Liver (tissue), 9 donors: Measurements from ENCODE around the gene CNNM2. TPM values are rescaled to one million over a fixed set of nuclear protein-coding genes. Genes with fewer than 3 reads are reported as not detected.

Experiments
- DNase-seq: peaks from one replicate; pipeline ENCODE4 v3.0.0-alpha.2; 2017; ENCODE audit warnings: low spot score
- H3K27ac ChIP-seq, 2 donors: one replicate each; pipeline ENCODE4 v1.7.0; 2013; ENCODE audit warnings: inconsistent platforms in 2 of 2, low read length in 2 of 2, control low read depth in 1 of 2, low read depth in 1 of 2, mild to moderate bottlenecking in 1 of 2
- H3K27me3 ChIP-seq, 4 donors: one replicate each; pipeline versions ENCODE4 v1.6.1 to v1.7.0; 2013; ENCODE audit warnings: low read length in 3 of 4, inconsistent platforms in 1 of 4, mild to moderate bottlenecking in 1 of 4, moderate library complexity in 1 of 4; ENCODE audit not compliant: control insufficient read depth in 4 of 4, insufficient read depth in 4 of 4
- H3K36me3 ChIP-seq, 4 donors: one replicate each; pipeline versions ENCODE4 v1.6.1 to v1.7.0; 2013; ENCODE audit warnings: low read length in 3 of 4, mild to moderate bottlenecking in 3 of 4, low read depth in 1 of 4, moderate library complexity in 1 of 4; ENCODE audit not compliant: control insufficient read depth in 4 of 4, insufficient read depth in 3 of 4
- H3K4me1 ChIP-seq, 4 donors: one replicate each; pipeline versions ENCODE4 v1.6.1 to v1.7.0; 2013; ENCODE audit warnings: low read length in 3 of 4, mild to moderate bottlenecking in 3 of 4, moderate library complexity in 1 of 4; ENCODE audit not compliant: control insufficient read depth in 4 of 4, insufficient read depth in 4 of 4
- H3K4me3 ChIP-seq, 3 donors: one replicate each; pipeline versions ENCODE4 v1.6.1 to v1.7.0; 2013; ENCODE audit warnings: low read length in 3 of 3, control low read depth in 1 of 3, low read depth in 1 of 3, mild to moderate bottlenecking in 1 of 3
- H3K9ac ChIP-seq, 2 donors: one replicate each; pipeline ENCODE4 v1.7.0; 2013; ENCODE audit warnings: low read length in 2 of 2, mild to moderate bottlenecking in 2 of 2, moderate library complexity in 2 of 2, control low read depth in 1 of 2, low read depth in 1 of 2
- H3K9me3 ChIP-seq, 4 donors: one replicate each; pipeline versions ENCODE4 v1.6.1 to v1.7.0; 2013; ENCODE audit warnings: low read length in 3 of 4; ENCODE audit not compliant: control insufficient read depth in 4 of 4
- CTCF ChIP-seq: fragments of 150-350 bp; IDR thresholded peaks from 2 replicates; pipeline ENCODE4 v1.5.1; 2017; ENCODE audit warnings: improper control_type of control experiment, low read depth, low read length; ENCODE audit not compliant: missing input control
- EGR1 ChIP-seq, 2 donors: IDR thresholded peaks; 2 replicates each; pipeline ENCODE4 v1.6.1; 2016 to 2018; ENCODE audit warnings: antibody characterized with exemption in 2 of 2, low read depth in 2 of 2
- FOXA1 ChIP-seq: IDR thresholded peaks from 2 replicates; pipeline ENCODE4 v1.6.1; 2016; ENCODE audit warnings: antibody characterized with exemption
- FOXA2 ChIP-seq: IDR thresholded peaks from 2 replicates; pipeline ENCODE4 v1.6.1; 2016; ENCODE audit warnings: antibody characterized with exemption
- HNF4A ChIP-seq, 2 donors: conservative IDR thresholded peaks; 2 replicates each; pipeline ENCODE4 v1.6.1; 2016; ENCODE audit warnings: antibody characterized with exemption in 2 of 2, mild to moderate bottlenecking in 2 of 2
- JUND ChIP-seq, 2 donors: IDR thresholded peaks; 2 replicates each; pipeline ENCODE4 v1.6.1; 2016; ENCODE audit warnings: antibody characterized with exemption in 2 of 2
- NR2F2 ChIP-seq: IDR thresholded peaks from 2 replicates; pipeline ENCODE4 v1.6.1; 2016; ENCODE audit warnings: antibody characterized with exemption
- RAD21 ChIP-seq, 2 donors: IDR thresholded peaks; 2 replicates each; pipeline ENCODE4 v1.6.1; 2016; ENCODE audit warnings: antibody characterized with exemption in 2 of 2, mild to moderate bottlenecking in 2 of 2
- SP1 ChIP-seq: IDR thresholded peaks from 2 replicates; pipeline ENCODE4 v1.6.1; 2018; ENCODE audit warnings: antibody characterized with exemption, mild to moderate bottlenecking
- TAF1 ChIP-seq: conservative IDR thresholded peaks from 2 replicates; pipeline ENCODE4 v1.6.1; 2016; ENCODE audit warnings: antibody characterized with exemption, mild to moderate bottlenecking
- YY1 ChIP-seq: IDR thresholded peaks from 2 replicates; pipeline ENCODE4 v1.6.1; 2016; ENCODE audit warnings: antibody characterized with exemption, mild to moderate bottlenecking
- ZBTB33 ChIP-seq: IDR thresholded peaks from 2 replicates; pipeline ENCODE4 v1.6.1; 2016; ENCODE audit warnings: antibody characterized with exemption
- WGBS: extraction: QIAGEN DNeasy Blood & Tissue Kit; methylation state at CpG from one replicate; pipeline ENCODE4 v1.1.7; 2013; 5-methylcytosine and 5-hydroxymethylcytosine counted together
- polyA plus RNA-seq, 2 donors: library from polyadenylated mRNA; stranded (reverse) in 1 of 2; unstranded in 1 of 2; fragments of 200-250 nt in 1 of 2; fragments of >200 nt in 1 of 2; fragmentation: Nextera tagmentation in 1 of 2; extraction: Ambion mirVana in 1 of 2; gene quantifications; one replicate each; pipeline versions ENCODE4 v1.2.1 to v1.2.3, GENCODE V29; 2013 to 2015
- total RNA-seq, 2 donors: library from RNA; depleted of rRNA; stranded (reverse); fragments of >200 nt; gene quantifications; one replicate each; pipeline ENCODE4 v1.2.3, GENCODE V29; 2014
- TF ChIP-seq, protein P1 (sequence below): IDR thresholded peaks from 2 replicates; pipeline ENCODE4 v1.6.1; 2016; ENCODE audit warnings: antibody characterized with exemption
- donor health status: healthy.
- donor health status: healthy.
- donor health status: healthy.
- donor health status: healthy.
- donor health status: healthy.

Gene CNNM2
- total and polyA plus RNA-seq, 4 donors: 2.0 to 10.8 (median 6.9) TPM

DNA sequence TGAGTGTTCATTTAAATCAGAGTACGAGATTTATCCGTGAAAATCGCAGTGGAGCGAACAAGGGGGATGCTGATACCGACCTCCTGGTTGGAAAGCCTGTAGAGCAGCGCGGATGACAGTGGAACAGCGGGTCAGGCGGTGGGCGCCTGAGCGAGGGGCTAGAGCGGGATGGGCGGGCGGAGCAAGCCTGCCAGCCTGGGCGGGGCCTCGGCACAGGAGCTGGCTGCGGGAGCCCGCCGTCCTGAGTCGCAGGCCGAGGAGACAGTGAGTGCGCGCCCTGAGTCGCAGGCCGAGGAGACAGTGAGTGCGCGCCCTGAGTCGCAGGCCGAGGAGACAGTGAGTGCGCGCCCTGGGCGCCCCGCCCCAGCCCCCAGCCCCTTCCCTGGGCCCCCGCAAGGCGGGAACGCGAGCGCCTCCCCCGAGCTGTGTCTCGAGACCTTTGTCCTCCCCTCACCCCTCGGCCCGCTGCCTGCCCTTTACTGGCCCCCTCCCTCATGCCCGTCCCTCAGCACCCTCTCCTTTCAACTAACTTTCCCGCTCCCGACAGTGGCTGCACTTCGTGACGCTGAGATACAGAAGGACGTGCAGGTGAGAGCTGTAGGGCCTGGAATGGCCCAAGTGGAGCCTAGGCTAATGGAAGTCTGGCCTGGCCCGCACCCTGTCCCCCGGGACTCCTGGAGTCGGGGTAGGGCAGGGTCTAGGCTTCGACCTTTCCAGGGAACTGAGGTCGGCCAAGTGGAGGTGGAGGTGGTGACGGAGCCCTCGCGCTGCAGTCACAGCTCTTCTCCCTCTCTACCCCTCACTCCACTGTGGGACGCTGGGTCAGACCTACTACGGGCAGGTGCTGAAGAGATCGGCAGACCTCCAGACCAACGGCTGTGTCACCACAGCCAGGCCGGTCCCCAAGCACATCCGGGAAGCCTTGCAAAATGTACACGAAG, 48.6 kb upstream of the CNNM2 start, which contains the start of gene AS3MT:
TSS of gene AS3MT (plus strand) at position 213 of the 941 bp plus-strand sequence. CDS start at position 336, 123 bp downstream.
- Histone ChIP-seq H3K27ac (peak within 1 kb of the TSS; percentile 35 to 50), H3K4me1 (peaks cover 1 to 21% (median 7%) of the 10 kb centered on the region in 4 donors), H3K27me3 (no peaks in the 10 kb centered on the region), H3K36me3 (no peaks in the 10 kb centered on the region), H3K4me3 (peak within 1 kb of the TSS; percentile 54 to 86 (median 74)), H3K9ac (peak within 1 kb of the TSS in 1 of 2 donors; percentile 74), H3K9me3 (no peaks in the 10 kb centered on the region)
- 3% methylated on average over 63 of the region's 63 CpGs for WGBS
- DNase-seq: peak; percentile 67
- peak; percentile 30 for TF ChIP-seq YY1
- no peak for TF ChIP-seq NR2F2
- no peak for TF ChIP-seq ZBTB33
- TF ChIP-seq HNF4A (conservative IDR thresholded peaks at IDR 0.05): peak; percentile 40 to 52
- peak in 1 of 2 donors; percentile 3 for TF ChIP-seq RAD21 (IDR thresholded peaks at IDR 0.05)

GRCh38 chr10:102870221-102870620, 47.9 kb upstream of the CNNM2 start:
- no peaks in the 10 kb centered on the region for H3K27me3 ChIP-seq
- H3K4me1 ChIP-seq: peaks cover 1 to 21% (median 7%) of the 10 kb centered on the region in 4 donors
- TF ChIP-seq EGR1 (IDR thresholded peaks at IDR 0.05; ENCODE audit: low read depth in 2 of 2): no peak
- no peak for TF ChIP-seq TAF1
- no peak for TF ChIP-seq FOXA1
- TF ChIP-seq NR2F2: no peak
- TF ChIP-seq ZBTB33: no peak
- no peak for TF ChIP-seq HNF4A (conservative IDR thresholded peaks at IDR 0.05)
- no peak for TF ChIP-seq FOXA2
- TF ChIP-seq CTCF: no peak
- no peak for TF ChIP-seq RAD21 (IDR thresholded peaks at IDR 0.05)
- TF ChIP-seq YY1: no peak
- TF ChIP-seq JUND (IDR thresholded peaks at IDR 0.05): no peak
- TF ChIP-seq, protein P1, sequence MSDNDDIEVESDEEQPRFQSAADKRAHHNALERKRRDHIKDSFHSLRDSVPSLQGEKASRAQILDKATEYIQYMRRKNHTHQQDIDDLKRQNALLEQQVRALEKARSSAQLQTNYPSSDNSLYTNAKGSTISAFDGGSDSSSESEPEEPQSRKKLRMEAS: no peak
- TF ChIP-seq SP1: no peak
- no peaks in the 10 kb centered on the region for H3K9me3 ChIP-seq
- H3K9ac ChIP-seq: peak overlapping the region in 1 of 2 donors; percentile 74
- WGBS: 67% methylated on average over 10 of the region's 10 CpGs
- H3K36me3 ChIP-seq: no peaks in the 10 kb centered on the region
- H3K4me3 ChIP-seq: peak overlapping the region in 2 of 3 donors; percentile 74 to 86
- no peak for DNase-seq
- no peak overlapping the region for H3K27ac ChIP-seq
